Measurements from ENCODE around the gene INPP5F. TPM values are rescaled to one million over a fixed set of nuclear protein-coding genes. Genes with fewer than 3 reads are reported as not detected.
A peak's percentile ranks its signal among the peaks of the same experiment; 100 is the strongest.

Gene INPP5F
- total RNA-seq, 1 donor from 2014 or later = 4.0 TPM

GRCh38 chr10:119803264-119803663 lies 77.4 kb downstream of the INPP5F start:
- ATAC-seq (peak; percentile 53), DNase-seq (no peak)
- intact Hi-C loops (cut with micrococcal nuclease) = no loop called here

- ATAC-seq (no peak), DNase-seq (no peak)
- intact Hi-C loops (cut with micrococcal nuclease) = no loop called here
Measured at GRCh38 chr10:119805702-119806230, 79.9 kb downstream of the INPP5F start.

- no peak for ATAC-seq
- intact Hi-C loops (cut with micrococcal nuclease) = no loop called here
- no peak for DNase-seq
Measured at GRCh38 chr10:119806334-119807130, 80.7 kb downstream of the INPP5F start.

- intact Hi-C loops (cut with micrococcal nuclease) = no loop called here
- ATAC-seq (no peak), DNase-seq (no peak)
Measured at GRCh38 chr10:119807960-119808697, 82.3 kb downstream of the INPP5F start.

GRCh38 chr10:119811122-119811521 lies 85.3 kb downstream of the INPP5F start:
- ATAC-seq (no peak), DNase-seq (no peak)
- intact Hi-C loops (cut with micrococcal nuclease) = no loop called here

DNA sequence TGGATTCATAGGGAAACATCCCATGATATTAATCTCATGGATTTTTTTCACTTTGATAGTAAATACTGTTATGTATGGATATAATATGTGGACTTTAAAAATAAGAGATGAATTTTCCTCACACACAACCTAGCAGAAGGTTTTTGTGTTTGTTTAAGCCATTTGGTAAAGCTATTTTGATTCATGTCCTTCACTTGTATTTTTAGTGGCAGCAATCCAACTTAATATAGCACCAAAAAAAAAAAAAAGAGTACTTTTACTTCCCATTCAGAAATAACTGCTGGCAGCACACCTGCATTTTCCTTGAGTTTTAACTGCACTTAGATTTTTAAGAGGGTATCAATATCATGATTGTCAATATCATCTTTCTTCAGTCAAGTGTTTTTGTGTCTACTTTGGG lies 86.8 kb downstream of the INPP5F start:
- intact Hi-C loops (cut with micrococcal nuclease) = no loop called here
- DNase-seq (no peak), ATAC-seq (no peak)

- intact Hi-C loops (cut with micrococcal nuclease) = no loop called here
- ATAC-seq (no peak), DNase-seq (no peak)
Measured at GRCh38 chr10:119815671-119816070, 89.8 kb downstream of the INPP5F start.

DNA sequence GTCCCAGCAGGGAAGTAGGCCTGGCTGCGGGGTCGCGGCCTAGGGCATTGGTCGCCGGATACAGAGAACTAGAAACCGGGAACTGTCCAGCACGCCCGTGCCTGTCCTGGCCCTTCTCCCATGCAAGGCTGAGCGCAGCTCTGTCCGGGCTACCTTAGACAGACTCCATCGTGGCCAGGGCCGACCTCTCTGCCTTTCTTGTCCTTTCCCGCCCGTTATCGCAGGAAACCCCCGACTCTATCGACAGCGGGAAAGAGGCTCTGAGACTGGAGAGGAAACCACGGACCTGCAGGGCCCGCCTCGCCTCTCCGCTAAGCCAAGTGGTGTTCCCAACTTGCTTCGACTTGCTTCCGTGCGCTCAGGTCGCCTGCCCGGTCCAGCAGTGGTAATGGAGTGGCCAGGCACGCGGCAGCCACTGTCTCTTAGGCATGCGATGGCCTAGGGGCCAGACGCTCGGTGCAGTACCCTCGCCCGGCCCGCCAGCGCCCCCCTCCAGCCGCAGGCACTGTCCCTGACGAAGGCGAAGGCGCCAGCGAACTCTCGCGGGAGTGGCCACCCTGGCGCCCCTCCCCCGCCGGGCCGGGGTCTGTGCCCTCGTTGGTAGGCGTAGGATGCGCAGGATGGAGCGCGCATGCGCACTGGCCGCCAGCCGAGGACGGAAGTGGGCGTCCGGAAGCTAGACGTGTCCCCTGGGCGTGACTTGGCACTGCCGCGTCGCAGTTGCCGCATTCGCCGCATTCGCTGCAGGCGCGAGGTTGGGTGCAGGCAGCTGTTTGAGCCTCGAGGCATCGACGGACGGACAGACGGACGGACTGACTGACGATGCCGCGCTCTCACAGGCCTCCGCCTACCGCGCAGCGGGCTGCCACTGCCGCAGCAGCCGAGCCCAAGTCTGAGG lies 92.4 kb downstream of the INPP5F start:
- intact Hi-C loops (cut with micrococcal nuclease) = no loop called here
- ATAC-seq (peak; percentile 75), DNase-seq (peak; percentile 77)

- ATAC-seq = no peak
- intact Hi-C loops (cut with micrococcal nuclease) = no loop called here
- no peak for DNase-seq
Measured at GRCh38 chr10:119818889-119819270, 93.0 kb downstream of the INPP5F start.

DNA sequence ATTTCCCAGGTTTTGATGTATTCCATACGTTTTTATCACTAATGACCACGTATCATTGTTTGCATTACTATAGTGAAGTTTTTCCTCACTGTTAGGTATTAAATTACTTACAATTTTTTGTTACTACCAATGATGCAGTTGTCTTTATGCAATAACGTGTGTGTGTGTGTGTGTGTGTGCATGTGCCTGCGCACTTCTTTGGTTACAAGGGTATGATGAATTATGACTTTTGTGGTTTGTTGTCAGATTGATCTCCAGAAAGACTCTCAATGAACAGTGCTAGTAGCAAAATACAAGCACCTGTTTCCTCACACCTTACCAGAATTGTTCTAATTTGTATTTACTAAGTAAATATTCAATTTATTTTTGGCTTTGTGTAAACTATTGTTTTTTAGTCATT lies 95.3 kb downstream of the INPP5F start:
- ATAC-seq (no peak), DNase-seq (no peak)
- intact Hi-C loops (cut with micrococcal nuclease) = no loop called here

DNA sequence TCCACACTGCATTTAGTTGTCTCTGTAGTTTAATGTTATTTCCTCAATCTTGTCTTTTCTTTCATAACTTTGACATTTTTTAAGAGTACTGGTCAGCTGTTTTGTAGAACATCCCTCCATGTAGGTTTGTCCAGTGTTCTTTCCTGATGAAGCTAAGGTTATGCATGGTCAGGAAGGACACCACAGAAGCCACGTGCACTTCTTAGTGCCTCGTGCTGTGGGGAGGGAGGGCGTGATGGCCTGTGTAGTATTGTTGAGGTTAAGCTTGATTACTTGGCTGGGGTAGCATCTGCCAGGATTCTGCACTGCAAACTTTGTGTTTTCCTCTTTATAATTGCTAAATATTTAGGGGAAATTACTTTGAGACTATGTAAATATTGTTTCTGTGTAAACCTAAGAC lies 98.4 kb downstream of the INPP5F start:
- DNase-seq (no peak), ATAC-seq (no peak)
- intact Hi-C loops (cut with micrococcal nuclease) = no loop called here

- intact Hi-C loops (cut with micrococcal nuclease) = no loop called here
- DNase-seq (no peak), ATAC-seq (no peak)
Measured at GRCh38 chr10:119826771-119827170, 100.9 kb downstream of the INPP5F start.

DNA sequence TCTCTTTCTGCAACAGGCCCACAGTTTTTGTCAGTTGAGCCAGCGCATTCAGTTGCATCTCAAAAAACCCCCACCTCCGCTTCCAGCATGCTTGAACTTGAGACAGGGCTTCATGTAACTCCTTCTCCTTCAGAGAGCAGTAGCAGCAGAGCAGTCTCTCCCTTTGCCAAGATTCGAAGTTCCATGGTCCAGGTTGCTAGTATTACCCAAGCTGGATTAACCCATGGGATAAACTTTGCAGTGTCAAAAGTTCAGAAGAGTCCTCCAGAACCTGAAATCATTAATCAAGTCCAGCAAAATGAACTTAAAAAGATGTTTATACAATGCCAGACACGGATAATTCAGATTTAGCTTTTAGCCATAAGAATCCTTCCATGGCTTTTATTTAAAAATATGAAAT lies 101.6 kb downstream of the INPP5F start:
- intact Hi-C loops (cut with micrococcal nuclease) = no loop called here
- DNase-seq (no peak), ATAC-seq (no peak)

- no peak for ATAC-seq
- intact Hi-C loops (cut with micrococcal nuclease) = no loop called here
- no peak for DNase-seq
Measured at GRCh38 chr10:119829429-119829828, 103.6 kb downstream of the INPP5F start.

DNA sequence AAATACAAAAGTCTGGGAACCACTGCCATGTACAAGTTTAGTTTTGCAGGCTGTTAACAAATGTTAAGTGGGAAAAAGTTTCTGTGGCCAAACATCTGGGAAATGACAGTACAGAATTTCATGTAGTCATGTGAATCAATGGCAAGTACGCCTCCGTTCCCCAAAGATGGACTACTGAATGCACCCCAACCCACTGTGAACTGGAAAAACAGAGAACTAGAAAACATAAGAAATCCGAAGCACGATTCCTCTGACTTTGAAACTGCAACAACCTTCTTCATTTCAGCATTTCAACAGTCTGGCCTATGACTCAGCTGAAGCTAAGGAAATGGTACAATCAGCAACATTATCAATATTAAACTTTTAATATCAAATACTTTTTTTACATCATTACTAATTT lies 105.0 kb downstream of the INPP5F start:
- DNase-seq (no peak), ATAC-seq (no peak)
- intact Hi-C loops (cut with micrococcal nuclease) = no loop called here

DNA sequence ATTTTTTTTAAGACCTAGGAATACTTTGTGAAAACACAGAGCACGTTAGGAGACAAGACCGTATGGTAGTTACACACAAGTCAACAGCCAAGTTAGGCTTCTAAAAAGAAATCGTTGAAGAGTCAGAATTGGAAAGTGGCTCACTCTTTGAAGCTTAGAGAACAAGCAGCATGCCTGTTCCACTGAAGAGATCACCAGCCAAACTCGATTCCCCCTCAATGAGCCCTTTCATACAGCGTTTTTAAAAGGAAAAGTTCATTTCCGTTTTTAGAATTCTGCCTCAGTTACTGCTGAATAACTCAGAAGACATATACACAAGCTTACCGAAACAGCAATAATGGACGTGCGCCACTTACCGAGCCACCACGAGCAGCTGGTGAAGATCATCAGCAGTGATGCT lies 105.8 kb downstream of the INPP5F start:
- ATAC-seq (no peak), DNase-seq (no peak)
- intact Hi-C loops (cut with micrococcal nuclease) = no loop called here

DNA sequence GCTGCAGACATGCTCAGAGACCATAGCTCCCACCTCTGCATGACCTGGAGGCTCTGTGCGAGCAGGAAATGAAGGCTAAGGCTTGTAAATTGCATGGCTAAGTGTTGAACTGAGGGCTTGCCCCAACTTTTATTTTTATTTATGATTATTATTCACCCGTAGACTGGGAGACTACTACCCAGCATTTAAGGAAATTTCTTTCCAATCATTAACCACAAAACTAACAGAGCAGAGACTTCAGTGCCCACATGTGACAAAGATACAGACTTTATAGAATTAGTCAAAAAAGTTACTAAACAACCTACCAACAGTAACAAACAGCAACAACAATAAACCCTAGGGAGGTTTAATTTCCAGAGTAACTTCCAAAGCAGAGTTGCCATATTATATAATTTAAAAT lies 107.1 kb downstream of the INPP5F start:
- DNase-seq (no peak), ATAC-seq (no peak)
- intact Hi-C loops (cut with micrococcal nuclease) = no loop called here

GRCh38 chr10:119834188-119834587 lies 108.3 kb downstream of the INPP5F start:
- intact Hi-C loops (cut with micrococcal nuclease) = no loop called here
- no peak for DNase-seq

GRCh38 chr10:119845656-119846055 lies 119.8 kb downstream of the INPP5F start:
- intact Hi-C loops (cut with micrococcal nuclease) = no loop called here
- ATAC-seq (no peak), DNase-seq (no peak)

More at GRCh38 chr10:119834188-119834587, 108.3 kb downstream of the INPP5F start:
- no peak for ATAC-seq
